Measurements from ENCODE around the gene MYH10.
A peak's percentile ranks its signal among the peaks of the same experiment; 100 is the strongest.

The MYH10 gene

GRCh38 chr17:8574687-8575086 lies 55.8 kb downstream of the MYH10 start:
- DNase-seq (ENCODE audit: low spot score) = no peak
- no peak for TF ChIP-seq CTCF (IDR thresholded peaks at IDR 0.05; ENCODE audit: extremely low read depth, insufficient read depth, missing control alignments)
- in situ Hi-C loops (cut with MboI; ENCODE audit: low pct_unique_long_range_greater_than_20kb, low sequenced_read_pairs, unreplicated experiment) = no loop called here

GRCh38 chr17:8572764-8573163 lies 57.8 kb downstream of the MYH10 start:
- in situ Hi-C loops (cut with MboI; ENCODE audit: low pct_unique_long_range_greater_than_20kb, low sequenced_read_pairs, unreplicated experiment) = no loop called here
- no peak for DNase-seq (ENCODE audit: low spot score)
- peak; percentile 37 for TF ChIP-seq CTCF (IDR thresholded peaks at IDR 0.05; ENCODE audit: extremely low read depth, insufficient read depth, missing control alignments)

GRCh38 chr17:8563981-8564602 lies 66.4 kb downstream of the MYH10 start:
- no peak for TF ChIP-seq CTCF (IDR thresholded peaks at IDR 0.05; ENCODE audit: extremely low read depth, insufficient read depth, missing control alignments)
- in situ Hi-C loops (cut with MboI; ENCODE audit: low pct_unique_long_range_greater_than_20kb, low sequenced_read_pairs, unreplicated experiment) = no loop called here
- no peak for DNase-seq (ENCODE audit: low spot score)

GRCh38 chr17:8563024-8563776 lies 67.3 kb downstream of the MYH10 start:
- TF ChIP-seq CTCF (IDR thresholded peaks at IDR 0.05; ENCODE audit: extremely low read depth, insufficient read depth, missing control alignments) = no peak
- in situ Hi-C loops (cut with MboI; ENCODE audit: low pct_unique_long_range_greater_than_20kb, low sequenced_read_pairs, unreplicated experiment) = no loop called here
- no peak for DNase-seq (ENCODE audit: low spot score)

- no peak for TF ChIP-seq CTCF (IDR thresholded peaks at IDR 0.05; ENCODE audit: extremely low read depth, insufficient read depth, missing control alignments)
- DNase-seq (ENCODE audit: low spot score) = no peak
- in situ Hi-C loops (cut with MboI; ENCODE audit: low pct_unique_long_range_greater_than_20kb, low sequenced_read_pairs, unreplicated experiment) = no loop called here
These were observed 72.4 kb downstream of the MYH10 start for GRCh38 chr17:8558144-8558543.

- DNase-seq (ENCODE audit: low spot score) = no peak
- TF ChIP-seq CTCF (IDR thresholded peaks at IDR 0.05; ENCODE audit: extremely low read depth, insufficient read depth, missing control alignments) = no peak
- in situ Hi-C loops (cut with MboI; ENCODE audit: low pct_unique_long_range_greater_than_20kb, low sequenced_read_pairs, unreplicated experiment) = no loop called here
These were observed 73.2 kb downstream of the MYH10 start for GRCh38 chr17:8557176-8557806.

All from GM13977 (cell line).